ENCODE data around the gene TRRAP. TPM values are rescaled to one million over a fixed set of nuclear protein-coding genes. Genes with fewer than 3 reads are reported as not detected.

TRRAP gene
- polyA plus RNA-seq, 5 donors, result 29.4 to 41.1 (median 31.4) TPM

GRCh38 chr7:99046722-99047121, 168.4 kb downstream of the TRRAP start:
- DNase-seq, result no peak

- no peak for DNase-seq
These were observed 169.3 kb downstream of the TRRAP start for GRCh38 chr7:99047526-99048077.

GRCh38 chr7:99050971-99051370, 172.6 kb downstream of the TRRAP start:
- DNase-seq, result no peak

GRCh38 chr7:99054781-99055180, 176.4 kb downstream of the TRRAP start:
- DNase-seq, result no peak

GRCh38 chr7:99061001-99061776, 182.9 kb downstream of the TRRAP start:
- DNase-seq, result no peak

Other genes with a start within 250 kb of the TRRAP start
- gene TMEM130, start 8.5 kb upstream of the TRRAP start, polyA plus RNA-seq (ENCODE audit: insufficient read depth in 1 of 5, insufficient read length in 5 of 5, low replicate concordance in 1 of 5), result under 1 TPM; 0.20 to 0.55 (median 0.33) TPM